Adrenal gland (tissue), 5 donors: Measurements from ENCODE around the gene SLC9C1.

Experiments used
- POLR2A ChIP-seq, 2 donors: fragments of 450-650 bp; IDR thresholded peaks; one replicate each; pipeline ENCODE4 v1.6.1; 2017; ENCODE audit warnings: antibody characterized with exemption in 2 of 2, mild to moderate bottlenecking in 2 of 2, moderate library complexity in 1 of 2
- TF ChIP-seq, protein P1 (sequence below), 6 experiments: fragments of 450-650 bp in 4 of 6; fragments of 200-600 bp in 2 of 6; sonication (generic) in 1 of 6; IDR thresholded peaks; 1 replicate in 5 of 6; 2 replicates in 1 of 6; pipeline versions ENCODE4 v1.5.1 to v1.8.0; 2016 to 2021; ENCODE audit warnings: antibody characterized with exemption in 6 of 6, mild to moderate bottlenecking in 2 of 6, moderate library complexity in 1 of 6
- donor health status: DM: no; HTN: no; CAD: no.

DNA sequence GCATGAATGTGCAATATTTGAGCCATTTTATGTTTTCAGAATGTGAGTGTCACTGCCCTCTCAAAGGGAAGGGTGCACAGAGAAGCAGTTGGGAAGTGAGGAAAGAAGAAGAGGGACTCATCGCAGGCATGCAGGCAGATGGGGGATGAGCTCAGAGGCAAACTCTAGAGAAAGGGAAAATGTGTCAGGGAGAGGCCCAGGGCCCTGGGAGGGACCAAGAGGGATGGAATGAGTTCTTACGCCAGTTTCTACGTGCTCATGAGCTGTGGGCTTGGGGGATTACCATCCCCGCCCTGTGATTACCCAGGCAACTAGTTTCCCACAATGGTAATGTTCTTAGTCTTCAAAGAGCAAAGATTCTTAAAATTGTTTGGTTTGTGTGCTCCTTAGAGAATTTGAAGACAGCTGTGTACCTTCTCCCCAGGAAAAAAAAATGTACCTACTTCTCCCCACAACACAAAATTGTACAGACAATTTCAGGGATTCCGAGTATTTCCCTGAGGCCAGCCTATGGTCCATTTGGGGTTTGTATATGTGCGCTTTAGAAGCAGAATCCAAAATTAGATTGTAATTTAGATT lies 178.8 kb downstream of the SLC9C1 start:
- TF ChIP-seq, protein P1, sequence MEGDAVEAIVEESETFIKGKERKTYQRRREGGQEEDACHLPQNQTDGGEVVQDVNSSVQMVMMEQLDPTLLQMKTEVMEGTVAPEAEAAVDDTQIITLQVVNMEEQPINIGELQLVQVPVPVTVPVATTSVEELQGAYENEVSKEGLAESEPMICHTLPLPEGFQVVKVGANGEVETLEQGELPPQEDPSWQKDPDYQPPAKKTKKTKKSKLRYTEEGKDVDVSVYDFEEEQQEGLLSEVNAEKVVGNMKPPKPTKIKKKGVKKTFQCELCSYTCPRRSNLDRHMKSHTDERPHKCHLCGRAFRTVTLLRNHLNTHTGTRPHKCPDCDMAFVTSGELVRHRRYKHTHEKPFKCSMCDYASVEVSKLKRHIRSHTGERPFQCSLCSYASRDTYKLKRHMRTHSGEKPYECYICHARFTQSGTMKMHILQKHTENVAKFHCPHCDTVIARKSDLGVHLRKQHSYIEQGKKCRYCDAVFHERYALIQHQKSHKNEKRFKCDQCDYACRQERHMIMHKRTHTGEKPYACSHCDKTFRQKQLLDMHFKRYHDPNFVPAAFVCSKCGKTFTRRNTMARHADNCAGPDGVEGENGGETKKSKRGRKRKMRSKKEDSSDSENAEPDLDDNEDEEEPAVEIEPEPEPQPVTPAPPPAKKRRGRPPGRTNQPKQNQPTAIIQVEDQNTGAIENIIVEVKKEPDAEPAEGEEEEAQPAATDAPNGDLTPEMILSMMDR (IDR thresholded peaks at IDR 0.05) = no peak
- no peak for TF ChIP-seq POLR2A (IDR thresholded peaks at IDR 0.05)
